WTC11 (cell line): ENCODE results near the gene RFX4. TPM values are rescaled to one million over a fixed set of nuclear protein-coding genes. Genes with fewer than 3 reads are reported as not detected.

Experiments
- ATAC-seq: fragments of 200-7000 bp; cut with Tn5 transposase; 2 replicates; pipeline ENCODE4 v1.10.0; 2021; ENCODE audit warnings: mild to moderate bottlenecking, moderate library complexity
- CTCF ChIA-PET: fragments of 300-600 bp; sonication (Branson Sonifier 250); formaldehyde crosslinking; loops from one replicate; lab custom pipeline; 2021; ENCODE audit warnings: antibody characterized with exemption; lab: Charles Lee
- POLR2A ChIA-PET: fragments of 350-600 bp; sonication (Branson Sonifier 250); formaldehyde crosslinking; loops from one replicate; lab custom pipeline; 2021; ENCODE audit warnings: antibody characterized with exemption; lab: Charles Lee
- DNase-seq: peaks from one replicate; pipeline ENCODE4 v3.0.0; 2021; ENCODE audit warnings: low spot score
- H3K27ac Mint-ChIP-seq: 2 replicates; pipeline ENCODE4 v1.8.0; 2021; ENCODE audit warnings: mixed read lengths
- H3K27me3 Mint-ChIP-seq: 2 replicates; pipeline ENCODE4 v1.8.0; 2021; ENCODE audit warnings: low read depth, mild to moderate bottlenecking, moderate library complexity, mixed read lengths
- H3K36me3 Mint-ChIP-seq: 2 replicates; pipeline ENCODE4 v1.8.0; 2021; ENCODE audit warnings: mixed read lengths
- H3K4me1 Mint-ChIP-seq: 2 replicates; pipeline ENCODE4 v1.8.0; 2022; ENCODE audit warnings: mixed read lengths
- H3K4me3 Mint-ChIP-seq: 2 replicates; pipeline ENCODE4 v1.8.0; 2021; ENCODE audit warnings: mild to moderate bottlenecking, moderate library complexity, mixed read lengths
- H3K9me3 Mint-ChIP-seq: 2 replicates; pipeline ENCODE4 v1.8.0; 2021; ENCODE audit warnings: mixed read lengths
- ESRRA ChIP-seq: sonication (generic); formaldehyde crosslinking; IDR thresholded peaks from 2 replicates; pipeline ENCODE4 v1.8.1; 2022; ENCODE audit warnings: mild to moderate bottlenecking, missing genetic modification reagents, borderline replicate concordance
- FOXK1 ChIP-seq: sonication (generic); formaldehyde crosslinking; IDR thresholded peaks from 2 replicates; pipeline ENCODE4 v1.8.0; 2022; ENCODE audit warnings: mild to moderate bottlenecking, moderate library complexity, missing genetic modification reagents
- JAZF1 ChIP-seq: fragments of 250-450 bp; sonication (Bioruptor Pico); IDR thresholded peaks from 2 replicates; pipeline ENCODE4 v1.9.0; 2021; ENCODE audit warnings: moderate library complexity, mild to moderate bottlenecking, inconsistent platforms
- MYBL2 ChIP-seq: sonication (generic); formaldehyde crosslinking; IDR thresholded peaks from 2 replicates; pipeline ENCODE4 v1.8.1; 2023; ENCODE audit warnings: mild to moderate bottlenecking, moderate library complexity, missing genetic modification reagents
- OVOL2 ChIP-seq: fragments of 250-450 bp; sonication (Bioruptor Pico); IDR thresholded peaks from 2 replicates; pipeline ENCODE4 v1.9.0; 2021; ENCODE audit warnings: mild to moderate bottlenecking, borderline replicate concordance
- PRRX2 ChIP-seq: fragments of 250-450 bp; sonication (Bioruptor Pico); IDR thresholded peaks from 2 replicates; pipeline ENCODE4 v1.8.0; 2021; ENCODE audit warnings: mild to moderate bottlenecking
- TP53 ChIP-seq: sonication (generic); formaldehyde crosslinking; IDR thresholded peaks from 2 replicates; pipeline ENCODE4 v1.8.1; 2023; ENCODE audit warnings: mild to moderate bottlenecking, missing genetic modification reagents
- ZNF232 ChIP-seq: sonication (generic); formaldehyde crosslinking; IDR thresholded peaks from 2 replicates; pipeline ENCODE4 v1.8.0; 2022; ENCODE audit warnings: mild to moderate bottlenecking, missing genetic modification reagents
- ZNF317 ChIP-seq: sonication (generic); formaldehyde crosslinking; IDR thresholded peaks from 2 replicates; pipeline ENCODE4 v1.8.1; 2023; ENCODE audit warnings: low read depth, mild to moderate bottlenecking, moderate library complexity, missing genetic modification reagents, borderline replicate concordance
- total RNA-seq: library from RNA; stranded (reverse); gene quantifications from 3 replicates; pipeline ENCODE4 v1.2.3, GENCODE V29; 2021
- TF ChIP-seq, protein P1 (sequence below): sonication (generic); formaldehyde crosslinking; IDR thresholded peaks from 2 replicates; pipeline ENCODE4 v1.8.1; 2022; ENCODE audit warnings: mild to moderate bottlenecking, moderate library complexity, missing genetic modification reagents
- TF ChIP-seq, protein P2 (sequence below): sonication (generic); formaldehyde crosslinking; IDR thresholded peaks from 2 replicates; pipeline ENCODE4 v1.8.1; 2022; ENCODE audit warnings: low read depth, mild to moderate bottlenecking, moderate library complexity, missing genetic modification reagents, borderline replicate concordance
- TF ChIP-seq, protein P3 (sequence below): fragments of 250-450 bp; sonication (Bioruptor Pico); IDR thresholded peaks from 2 replicates; pipeline ENCODE4 v1.9.0; 2021; ENCODE audit warnings: mild to moderate bottlenecking, borderline replicate concordance
- TF ChIP-seq, protein P4 (sequence below): sonication (generic); formaldehyde crosslinking; IDR thresholded peaks from 2 replicates; pipeline ENCODE4 v1.8.0; 2022; ENCODE audit warnings: mild to moderate bottlenecking, missing genetic modification reagents
- TF ChIP-seq, protein P5 (sequence below): sonication (generic); formaldehyde crosslinking; IDR thresholded peaks from 2 replicates; pipeline ENCODE4 v1.8.1; 2023; ENCODE audit warnings: mild to moderate bottlenecking, missing genetic modification reagents, moderate library complexity
- TF ChIP-seq, protein P6 (sequence below): sonication (generic); formaldehyde crosslinking; IDR thresholded peaks from 2 replicates; pipeline ENCODE4 v1.8.0; 2023; ENCODE audit warnings: mild to moderate bottlenecking, missing genetic modification reagents

The RFX4 gene
- total RNA-seq, 1 experiment from 2014 or later = 0.26 TPM

DNA sequence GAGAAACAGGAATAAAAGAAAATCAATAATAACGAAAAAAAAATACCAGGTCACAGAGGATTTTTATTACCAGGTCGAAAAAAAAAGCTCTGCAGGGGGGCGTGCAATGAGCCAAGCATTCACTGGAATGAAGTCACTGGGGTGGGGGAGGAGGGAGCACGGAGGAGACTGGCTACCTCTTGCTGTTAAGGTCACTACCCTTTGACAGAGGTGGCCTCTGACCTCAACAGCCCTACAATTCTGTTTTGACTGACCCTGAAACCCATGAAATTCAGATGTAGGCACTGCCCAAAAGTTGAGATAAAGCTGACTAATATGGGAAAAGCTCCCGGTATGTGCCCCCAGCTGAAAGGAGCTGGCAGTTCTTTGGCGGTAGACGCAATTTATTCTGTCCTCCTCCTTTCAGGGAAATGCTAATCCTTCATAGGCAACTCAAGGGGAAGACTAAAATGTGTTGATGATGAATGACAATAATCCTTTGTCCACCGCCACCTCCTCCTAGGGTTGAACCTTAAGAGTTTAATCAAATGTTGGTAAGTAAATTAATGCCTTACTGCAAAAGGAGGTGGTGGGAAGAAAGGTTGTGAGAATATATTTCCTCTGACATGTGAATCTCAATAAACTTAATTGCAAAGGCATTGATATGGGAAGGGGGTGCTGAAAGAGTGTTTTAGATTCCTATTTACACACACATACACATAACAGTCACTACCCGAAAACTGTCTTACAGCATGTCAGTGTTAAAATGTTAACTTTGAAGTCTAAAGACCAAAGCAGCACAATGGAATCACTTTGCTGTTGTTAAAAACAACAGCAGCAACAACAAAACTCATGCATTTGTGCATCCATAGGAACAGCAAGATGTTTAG, 185.4 kb downstream of the RFX4 start:
- POLR2A ChIA-PET = interaction anchor here (0.6 to 0.8 kb wide), 2 partner anchors 167 to 410 kb away, joined by 3 read pairs; no protein-coding TSS in a partner anchor
- ATAC-seq = peak; percentile 68

More for the DNA sequence above, 185.4 kb downstream of the RFX4 start:
- H3K4me1 Mint-ChIP-seq = peaks cover 70% of the 10 kb centered on the region
- DNase-seq = peak; percentile 50
- H3K27me3 Mint-ChIP-seq = no peaks in the 10 kb centered on the region
- no peaks in the 10 kb centered on the region; the same call in 1 of the 2 replicates for H3K9me3 Mint-ChIP-seq
- H3K36me3 Mint-ChIP-seq = no peaks in the 10 kb centered on the region; the same call in 1 of the 2 replicates
- peak overlapping the region; percentile 60 for H3K4me3 Mint-ChIP-seq
- TF ChIP-seq ESRRA (CRISPR knock-in tag) = no peak
- TF ChIP-seq, protein P1, sequence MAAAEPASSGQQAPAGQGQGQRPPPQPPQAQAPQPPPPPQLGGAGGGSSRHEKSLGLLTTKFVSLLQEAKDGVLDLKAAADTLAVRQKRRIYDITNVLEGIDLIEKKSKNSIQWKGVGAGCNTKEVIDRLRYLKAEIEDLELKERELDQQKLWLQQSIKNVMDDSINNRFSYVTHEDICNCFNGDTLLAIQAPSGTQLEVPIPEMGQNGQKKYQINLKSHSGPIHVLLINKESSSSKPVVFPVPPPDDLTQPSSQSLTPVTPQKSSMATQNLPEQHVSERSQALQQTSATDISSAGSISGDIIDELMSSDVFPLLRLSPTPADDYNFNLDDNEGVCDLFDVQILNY (CRISPR knock-in tag) = no peak
- TF ChIP-seq, protein P2, sequence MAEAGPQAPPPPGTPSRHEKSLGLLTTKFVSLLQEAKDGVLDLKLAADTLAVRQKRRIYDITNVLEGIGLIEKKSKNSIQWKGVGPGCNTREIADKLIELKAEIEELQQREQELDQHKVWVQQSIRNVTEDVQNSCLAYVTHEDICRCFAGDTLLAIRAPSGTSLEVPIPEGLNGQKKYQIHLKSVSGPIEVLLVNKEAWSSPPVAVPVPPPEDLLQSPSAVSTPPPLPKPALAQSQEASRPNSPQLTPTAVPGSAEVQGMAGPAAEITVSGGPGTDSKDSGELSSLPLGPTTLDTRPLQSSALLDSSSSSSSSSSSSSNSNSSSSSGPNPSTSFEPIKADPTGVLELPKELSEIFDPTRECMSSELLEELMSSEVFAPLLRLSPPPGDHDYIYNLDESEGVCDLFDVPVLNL (CRISPR knock-in tag) = no peak
- TF ChIP-seq, protein P3, sequence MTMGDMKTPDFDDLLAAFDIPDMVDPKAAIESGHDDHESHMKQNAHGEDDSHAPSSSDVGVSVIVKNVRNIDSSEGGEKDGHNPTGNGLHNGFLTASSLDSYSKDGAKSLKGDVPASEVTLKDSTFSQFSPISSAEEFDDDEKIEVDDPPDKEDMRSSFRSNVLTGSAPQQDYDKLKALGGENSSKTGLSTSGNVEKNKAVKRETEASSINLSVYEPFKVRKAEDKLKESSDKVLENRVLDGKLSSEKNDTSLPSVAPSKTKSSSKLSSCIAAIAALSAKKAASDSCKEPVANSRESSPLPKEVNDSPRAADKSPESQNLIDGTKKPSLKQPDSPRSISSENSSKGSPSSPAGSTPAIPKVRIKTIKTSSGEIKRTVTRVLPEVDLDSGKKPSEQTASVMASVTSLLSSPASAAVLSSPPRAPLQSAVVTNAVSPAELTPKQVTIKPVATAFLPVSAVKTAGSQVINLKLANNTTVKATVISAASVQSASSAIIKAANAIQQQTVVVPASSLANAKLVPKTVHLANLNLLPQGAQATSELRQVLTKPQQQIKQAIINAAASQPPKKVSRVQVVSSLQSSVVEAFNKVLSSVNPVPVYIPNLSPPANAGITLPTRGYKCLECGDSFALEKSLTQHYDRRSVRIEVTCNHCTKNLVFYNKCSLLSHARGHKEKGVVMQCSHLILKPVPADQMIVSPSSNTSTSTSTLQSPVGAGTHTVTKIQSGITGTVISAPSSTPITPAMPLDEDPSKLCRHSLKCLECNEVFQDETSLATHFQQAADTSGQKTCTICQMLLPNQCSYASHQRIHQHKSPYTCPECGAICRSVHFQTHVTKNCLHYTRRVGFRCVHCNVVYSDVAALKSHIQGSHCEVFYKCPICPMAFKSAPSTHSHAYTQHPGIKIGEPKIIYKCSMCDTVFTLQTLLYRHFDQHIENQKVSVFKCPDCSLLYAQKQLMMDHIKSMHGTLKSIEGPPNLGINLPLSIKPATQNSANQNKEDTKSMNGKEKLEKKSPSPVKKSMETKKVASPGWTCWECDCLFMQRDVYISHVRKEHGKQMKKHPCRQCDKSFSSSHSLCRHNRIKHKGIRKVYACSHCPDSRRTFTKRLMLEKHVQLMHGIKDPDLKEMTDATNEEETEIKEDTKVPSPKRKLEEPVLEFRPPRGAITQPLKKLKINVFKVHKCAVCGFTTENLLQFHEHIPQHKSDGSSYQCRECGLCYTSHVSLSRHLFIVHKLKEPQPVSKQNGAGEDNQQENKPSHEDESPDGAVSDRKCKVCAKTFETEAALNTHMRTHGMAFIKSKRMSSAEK = no peak
- no peak for TF ChIP-seq OVOL2 (CRISPR knock-in tag)
- TF ChIP-seq TP53 (CRISPR knock-in tag) = no peak
- TF ChIP-seq, protein P4, sequence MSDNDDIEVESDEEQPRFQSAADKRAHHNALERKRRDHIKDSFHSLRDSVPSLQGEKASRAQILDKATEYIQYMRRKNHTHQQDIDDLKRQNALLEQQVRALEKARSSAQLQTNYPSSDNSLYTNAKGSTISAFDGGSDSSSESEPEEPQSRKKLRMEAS = no peak
- TF ChIP-seq ZNF232 = no peak
- TF ChIP-seq, protein P5, sequence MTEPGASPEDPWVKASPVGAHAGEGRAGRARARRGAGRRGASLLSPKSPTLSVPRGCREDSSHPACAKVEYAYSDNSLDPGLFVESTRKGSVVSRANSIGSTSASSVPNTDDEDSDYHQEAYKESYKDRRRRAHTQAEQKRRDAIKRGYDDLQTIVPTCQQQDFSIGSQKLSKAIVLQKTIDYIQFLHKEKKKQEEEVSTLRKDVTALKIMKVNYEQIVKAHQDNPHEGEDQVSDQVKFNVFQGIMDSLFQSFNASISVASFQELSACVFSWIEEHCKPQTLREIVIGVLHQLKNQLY (CRISPR knock-in tag) = no peak
- no peak for TF ChIP-seq MYBL2 (CRISPR knock-in tag)
- TF ChIP-seq, protein P6, sequence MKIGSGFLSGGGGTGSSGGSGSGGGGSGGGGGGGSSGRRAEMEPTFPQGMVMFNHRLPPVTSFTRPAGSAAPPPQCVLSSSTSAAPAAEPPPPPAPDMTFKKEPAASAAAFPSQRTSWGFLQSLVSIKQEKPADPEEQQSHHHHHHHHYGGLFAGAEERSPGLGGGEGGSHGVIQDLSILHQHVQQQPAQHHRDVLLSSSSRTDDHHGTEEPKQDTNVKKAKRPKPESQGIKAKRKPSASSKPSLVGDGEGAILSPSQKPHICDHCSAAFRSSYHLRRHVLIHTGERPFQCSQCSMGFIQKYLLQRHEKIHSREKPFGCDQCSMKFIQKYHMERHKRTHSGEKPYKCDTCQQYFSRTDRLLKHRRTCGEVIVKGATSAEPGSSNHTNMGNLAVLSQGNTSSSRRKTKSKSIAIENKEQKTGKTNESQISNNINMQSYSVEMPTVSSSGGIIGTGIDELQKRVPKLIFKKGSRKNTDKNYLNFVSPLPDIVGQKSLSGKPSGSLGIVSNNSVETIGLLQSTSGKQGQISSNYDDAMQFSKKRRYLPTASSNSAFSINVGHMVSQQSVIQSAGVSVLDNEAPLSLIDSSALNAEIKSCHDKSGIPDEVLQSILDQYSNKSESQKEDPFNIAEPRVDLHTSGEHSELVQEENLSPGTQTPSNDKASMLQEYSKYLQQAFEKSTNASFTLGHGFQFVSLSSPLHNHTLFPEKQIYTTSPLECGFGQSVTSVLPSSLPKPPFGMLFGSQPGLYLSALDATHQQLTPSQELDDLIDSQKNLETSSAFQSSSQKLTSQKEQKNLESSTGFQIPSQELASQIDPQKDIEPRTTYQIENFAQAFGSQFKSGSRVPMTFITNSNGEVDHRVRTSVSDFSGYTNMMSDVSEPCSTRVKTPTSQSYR (CRISPR knock-in tag) = no peak
- no peak for TF ChIP-seq FOXK1 (CRISPR knock-in tag)
- TF ChIP-seq PRRX2 (CRISPR knock-in tag) = no peak
- no peak for TF ChIP-seq ZNF317
- no peak for TF ChIP-seq JAZF1 (CRISPR knock-in tag)
- CTCF ChIA-PET = interaction anchor here (0.8 kb wide), 1 partner anchor 45 kb away, joined by 3 read pairs; no protein-coding TSS in a partner anchor
- peak overlapping the region; percentile 94 for H3K27ac Mint-ChIP-seq
